ENCODE results near the gene RGS11. TPM values are rescaled to one million over a fixed set of nuclear protein-coding genes. Genes with fewer than 3 reads are reported as not detected.

Gene RGS11
- total RNA-seq, 3 donors from 2014 or later (not counting 1 experiment from before 2014, with no cell fraction given) = 0.25 TPM; not detected in 2

- Histone ChIP-seq H3K36me3 (ENCODE audit: control insufficient read depth, insufficient read depth, low read length) (no peaks in the 10 kb centered on the region), H3K27me3 (ENCODE audit: control insufficient read depth, insufficient read depth, low read length) (peaks cover 23% of the 10 kb centered on the region), H3K4me1 (ENCODE audit: control insufficient read depth, insufficient read depth, low read length) (peaks cover 32% of the 10 kb centered on the region), H3K27ac (ENCODE audit: low read length) (no peak overlapping the region), H3K9me3 (ENCODE audit: control insufficient read depth, insufficient read depth, low read length) (no peaks in the 10 kb centered on the region), H3K4me3 (ENCODE audit: low read length) (no peak overlapping the region)
- Mint-ChIP-seq H3K27me3 (ENCODE audit: low read depth in 2 of 2) (peaks cover 0 to 19% of the 10 kb centered on the region in 2 donors), H3K36me3 (no peaks in the 10 kb centered on the region), H3K27ac (no peak overlapping the region), H3K4me1 (peaks cover 6 to 15% of the 10 kb centered on the region in 2 donors), H3K4me3 (peak overlapping the region; percentile 36), H3K9me3 (no peaks in the 10 kb centered on the region)
- WGBS (ENCODE audit: insufficient coverage) = 78% methylated on average over 7 of the region's 7 CpGs
- ATAC-seq = no peak
- DNase-seq = no peak
- intact Hi-C loops (cut with micrococcal nuclease) = no loop called here
- TF ChIP-seq CTCF (IDR thresholded peaks at IDR 0.05) = no peak
Observed at GRCh38 chr16:279531-279930, 3.8 kb upstream of the RGS11 start.

- peak overlapping the region; percentile 0 for H3K4me3 Mint-ChIP-seq
- H3K27me3 Mint-ChIP-seq (ENCODE audit: low read depth in 2 of 2) = peaks cover 0 to 19% of the 10 kb centered on the region in 2 donors
- no peak overlapping the region for H3K27ac Mint-ChIP-seq
- H3K4me1 ChIP-seq (ENCODE audit: control insufficient read depth, insufficient read depth, low read length) = peaks cover 32% of the 10 kb centered on the region
- no peaks in the 10 kb centered on the region for H3K9me3 ChIP-seq (ENCODE audit: control insufficient read depth, insufficient read depth, low read length)
- no peak for TF ChIP-seq CTCF (IDR thresholded peaks at IDR 0.05)
- ATAC-seq (peak; percentile 24 to 87 (median 65)), DNase-seq (peak in 1 of 2 donors; percentile 71)
- no peaks in the 10 kb centered on the region for H3K36me3 Mint-ChIP-seq
- no peak overlapping the region for H3K4me3 ChIP-seq (ENCODE audit: low read length)
- H3K27me3 ChIP-seq (ENCODE audit: control insufficient read depth, insufficient read depth, low read length) = peaks cover 26% of the 10 kb centered on the region
- no peaks in the 10 kb centered on the region for H3K36me3 ChIP-seq (ENCODE audit: control insufficient read depth, insufficient read depth, low read length)
- H3K4me1 Mint-ChIP-seq = peaks cover 6 to 15% of the 10 kb centered on the region in 2 donors
- intact Hi-C loops (cut with micrococcal nuclease) = no loop called here
- H3K9me3 Mint-ChIP-seq = no peaks in the 10 kb centered on the region
- H3K27ac ChIP-seq (ENCODE audit: low read length) = no peak overlapping the region
- 49% methylated on average over 6 of the region's 6 CpGs for WGBS (ENCODE audit: insufficient coverage)
Observed at GRCh38 chr16:278863-279366, 3.2 kb upstream of the RGS11 start.

- H3K4me1 ChIP-seq (ENCODE audit: control insufficient read depth, insufficient read depth, low read length) = peaks cover 32% of the 10 kb centered on the region
- Mint-ChIP-seq H3K27me3 (ENCODE audit: low read depth in 2 of 2) (peaks cover 0 to 19% of the 10 kb centered on the region in 2 donors), H3K4me3 (peak overlapping the region; percentile 67), H3K36me3 (no peaks in the 10 kb centered on the region), H3K4me1 (peaks cover 6 to 15% of the 10 kb centered on the region in 2 donors), H3K27ac (no peak overlapping the region), H3K9me3 (no peaks in the 10 kb centered on the region)
- WGBS (ENCODE audit: insufficient coverage) = 94% methylated on average over 20 of the region's 20 CpGs
- H3K9me3 ChIP-seq (ENCODE audit: control insufficient read depth, insufficient read depth, low read length) = no peaks in the 10 kb centered on the region
- peaks cover 25% of the 10 kb centered on the region for H3K27me3 ChIP-seq (ENCODE audit: control insufficient read depth, insufficient read depth, low read length)
- H3K36me3 ChIP-seq (ENCODE audit: control insufficient read depth, insufficient read depth, low read length) = no peaks in the 10 kb centered on the region
- TF ChIP-seq CTCF (IDR thresholded peaks at IDR 0.05) = no peak
- H3K27ac ChIP-seq (ENCODE audit: low read length) = no peak overlapping the region
- no peak overlapping the region for H3K4me3 ChIP-seq (ENCODE audit: low read length)
- intact Hi-C loops (cut with micrococcal nuclease) = no loop called here
- no peak for DNase-seq
- ATAC-seq = no peak
Observed at GRCh38 chr16:276426-277077, 808 bp upstream of the RGS11 start.
